Measurements from ENCODE around the gene CAMK2A.
"Not testable (repeated sequence)": the region's sequence is repeated elsewhere in the genome, so short reads cannot be mapped to it uniquely, and the experiment has no call there.

The CAMK2A gene

DNA sequence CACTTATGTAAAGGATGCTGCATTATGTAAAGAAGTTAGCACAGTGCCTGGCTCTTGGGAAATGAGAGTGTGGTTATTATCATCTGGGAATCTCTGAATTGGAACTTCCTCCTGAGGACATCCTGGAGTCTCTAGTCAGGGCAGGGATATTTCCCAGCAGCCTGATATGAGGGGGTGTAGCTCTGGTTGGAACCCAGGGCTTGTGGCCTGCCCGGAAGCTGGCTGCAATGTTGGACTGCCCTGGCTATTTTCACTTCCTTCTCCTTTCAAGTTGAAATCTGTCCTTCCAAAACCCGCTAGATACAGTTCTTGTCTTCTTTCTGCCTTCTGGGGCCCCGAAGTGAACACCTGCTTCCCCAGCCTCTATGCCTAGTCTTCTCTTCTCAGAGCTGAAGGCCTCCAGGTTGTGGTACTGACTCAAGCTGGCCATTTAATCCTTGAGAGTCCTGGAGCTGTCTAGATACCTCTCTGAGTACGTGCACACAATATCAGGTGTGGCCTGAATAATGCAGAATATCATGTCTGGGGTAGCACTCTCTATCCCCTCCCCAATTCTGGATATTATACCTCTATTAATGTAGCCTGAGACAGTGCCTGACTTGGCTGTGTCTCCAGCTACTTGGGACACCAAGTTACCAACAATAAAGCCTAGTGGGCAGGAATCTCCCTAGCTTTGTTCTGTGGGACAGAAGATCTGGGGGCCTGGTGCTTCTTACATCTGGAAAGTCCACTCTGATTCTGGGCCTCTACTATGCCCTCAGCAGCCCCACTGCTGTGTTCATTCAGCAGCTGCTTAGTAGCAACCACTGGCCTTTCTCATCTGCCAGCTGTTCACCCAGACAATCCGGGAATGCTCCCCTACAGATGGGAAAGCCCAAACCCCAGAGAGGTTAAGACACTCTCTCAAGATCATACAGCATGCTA lies 54.7 kb downstream of the CAMK2A start:
- Histone ChIP-seq H3K27ac (ENCODE audit: low read depth, low read length) (no peak overlapping the region), H3K9ac (ENCODE audit: low read length) (no peak overlapping the region), H4K20me1 (ENCODE audit: low read depth, low read length) (no peaks in the 10 kb centered on the region), H3K4me2 (ENCODE audit: low read depth, low read length, poor library complexity, severe bottlenecking) (no peak overlapping the region), H3K36me3 (ENCODE audit: low read length) (no peaks in the 10 kb centered on the region), H3F3A (ENCODE audit: insufficient read depth) (no peaks in the 10 kb centered on the region), H3K4me3 (ENCODE audit: insufficient read depth, low read length, poor library complexity, severe bottlenecking) (no peak overlapping the region), H3K9me2 (replicated peaks; ENCODE audit: insufficient read depth, low read length) (no peaks in the 10 kb centered on the region), H3K27me3 (ENCODE audit: low read length) (no peaks in the 10 kb centered on the region), H3K79me2 (ENCODE audit: insufficient read depth, low read length) (no peaks in the 10 kb centered on the region), H2AFZ (ENCODE audit: low read depth, low read length, severe bottlenecking) (no peak overlapping the region), H3K9me3 (ENCODE audit: insufficient read depth, low read length) (no peaks in the 10 kb centered on the region)
- TF ChIP-seq EZH2phosphoT487 (conservative IDR thresholded peaks at IDR 0.05; ENCODE audit: low read length) = no peak
- TF ChIP-seq, protein P1, sequence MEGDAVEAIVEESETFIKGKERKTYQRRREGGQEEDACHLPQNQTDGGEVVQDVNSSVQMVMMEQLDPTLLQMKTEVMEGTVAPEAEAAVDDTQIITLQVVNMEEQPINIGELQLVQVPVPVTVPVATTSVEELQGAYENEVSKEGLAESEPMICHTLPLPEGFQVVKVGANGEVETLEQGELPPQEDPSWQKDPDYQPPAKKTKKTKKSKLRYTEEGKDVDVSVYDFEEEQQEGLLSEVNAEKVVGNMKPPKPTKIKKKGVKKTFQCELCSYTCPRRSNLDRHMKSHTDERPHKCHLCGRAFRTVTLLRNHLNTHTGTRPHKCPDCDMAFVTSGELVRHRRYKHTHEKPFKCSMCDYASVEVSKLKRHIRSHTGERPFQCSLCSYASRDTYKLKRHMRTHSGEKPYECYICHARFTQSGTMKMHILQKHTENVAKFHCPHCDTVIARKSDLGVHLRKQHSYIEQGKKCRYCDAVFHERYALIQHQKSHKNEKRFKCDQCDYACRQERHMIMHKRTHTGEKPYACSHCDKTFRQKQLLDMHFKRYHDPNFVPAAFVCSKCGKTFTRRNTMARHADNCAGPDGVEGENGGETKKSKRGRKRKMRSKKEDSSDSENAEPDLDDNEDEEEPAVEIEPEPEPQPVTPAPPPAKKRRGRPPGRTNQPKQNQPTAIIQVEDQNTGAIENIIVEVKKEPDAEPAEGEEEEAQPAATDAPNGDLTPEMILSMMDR (IDR thresholded peaks at IDR 0.05; ENCODE audit: insufficient read depth, low read length, poor library complexity, severe bottlenecking) = no peak

DNA sequence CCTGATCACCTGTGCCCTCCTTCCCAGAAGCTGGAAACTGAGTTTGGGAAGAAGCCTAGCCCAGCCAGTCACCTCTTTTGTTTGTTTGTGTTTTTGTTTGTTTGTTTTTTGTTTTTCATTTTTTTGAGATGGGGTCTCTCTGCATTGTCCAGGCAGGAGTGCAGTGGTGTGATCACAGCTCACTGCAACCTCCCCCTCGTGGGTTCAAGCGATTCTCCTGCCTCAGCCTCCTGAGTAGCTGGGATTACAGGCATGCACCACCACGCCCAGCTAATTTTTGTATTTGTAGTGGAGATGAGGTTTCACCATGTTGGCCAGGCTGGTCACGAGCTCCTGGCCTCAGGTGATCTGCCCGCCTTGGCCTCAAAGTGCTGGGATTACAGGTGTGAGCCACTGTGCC lies 55.9 kb downstream of the CAMK2A start:
- not testable (repeated sequence) for H2AFZ ChIP-seq (ENCODE audit: low read depth, low read length, severe bottlenecking)

DNA sequence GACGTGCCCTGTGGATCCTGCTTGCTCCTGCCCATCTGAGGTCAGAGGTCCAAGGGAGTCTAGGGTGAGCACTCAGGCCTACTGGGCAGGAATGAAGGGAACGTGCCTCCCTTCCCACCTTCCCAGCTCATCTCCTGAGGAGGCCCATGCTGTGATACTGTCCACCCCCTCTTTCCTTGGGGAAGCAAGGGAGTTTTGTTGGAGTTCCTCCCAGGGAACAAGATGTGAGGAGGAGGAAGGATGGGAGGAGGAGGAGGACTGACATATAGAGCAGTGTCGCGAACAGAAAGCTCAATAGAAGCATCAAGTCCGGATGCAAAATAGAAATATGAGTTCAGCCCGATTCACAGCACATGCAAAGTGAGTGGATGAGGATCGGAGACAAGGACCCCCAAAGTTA lies 58.7 kb downstream of the CAMK2A start:
- Histone ChIP-seq H3K9me3 (ENCODE audit: insufficient read depth, low read length) (no peaks in the 10 kb centered on the region), H3K27me3 (ENCODE audit: low read length) (no peaks in the 10 kb centered on the region), H3K4me3 (ENCODE audit: insufficient read depth, low read length, poor library complexity, severe bottlenecking) (no peak overlapping the region), H3F3A (ENCODE audit: insufficient read depth) (no peaks in the 10 kb centered on the region), H3K36me3 (ENCODE audit: low read length) (no peaks in the 10 kb centered on the region), H3K9ac (ENCODE audit: low read length) (no peak overlapping the region), H3K4me2 (ENCODE audit: low read depth, low read length, poor library complexity, severe bottlenecking) (no peak overlapping the region), H3K9me2 (replicated peaks; ENCODE audit: insufficient read depth, low read length) (no peaks in the 10 kb centered on the region), H2AFZ (ENCODE audit: low read depth, low read length, severe bottlenecking) (no peak overlapping the region), H3K27ac (ENCODE audit: low read depth, low read length) (no peak overlapping the region), H4K20me1 (ENCODE audit: low read depth, low read length) (no peaks in the 10 kb centered on the region), H3K79me2 (ENCODE audit: insufficient read depth, low read length) (no peaks in the 10 kb centered on the region)
- TF ChIP-seq, protein P1 (IDR thresholded peaks at IDR 0.05; ENCODE audit: insufficient read depth, low read length, poor library complexity, severe bottlenecking) = no peak
- TF ChIP-seq EZH2phosphoT487 (conservative IDR thresholded peaks at IDR 0.05; ENCODE audit: low read length) = no peak

More for the DNA sequence above, 55.9 kb downstream of the CAMK2A start:
- H3K79me2 ChIP-seq (ENCODE audit: insufficient read depth, low read length); H4K20me1 ChIP-seq (ENCODE audit: low read depth, low read length); H3K4me2 ChIP-seq (ENCODE audit: low read depth, low read length, poor library complexity, severe bottlenecking); H3K4me3 ChIP-seq (ENCODE audit: insufficient read depth, low read length, poor library complexity, severe bottlenecking); H3K9me2 ChIP-seq (replicated peaks; ENCODE audit: insufficient read depth, low read length); H3K27me3 ChIP-seq (ENCODE audit: low read length); H3K9me3 ChIP-seq (ENCODE audit: insufficient read depth, low read length); H3K27ac ChIP-seq (ENCODE audit: low read depth, low read length); H3K9ac ChIP-seq (ENCODE audit: low read length); H3F3A ChIP-seq (ENCODE audit: insufficient read depth); H3K36me3 ChIP-seq (ENCODE audit: low read length): not testable (repeated sequence)

DNA sequence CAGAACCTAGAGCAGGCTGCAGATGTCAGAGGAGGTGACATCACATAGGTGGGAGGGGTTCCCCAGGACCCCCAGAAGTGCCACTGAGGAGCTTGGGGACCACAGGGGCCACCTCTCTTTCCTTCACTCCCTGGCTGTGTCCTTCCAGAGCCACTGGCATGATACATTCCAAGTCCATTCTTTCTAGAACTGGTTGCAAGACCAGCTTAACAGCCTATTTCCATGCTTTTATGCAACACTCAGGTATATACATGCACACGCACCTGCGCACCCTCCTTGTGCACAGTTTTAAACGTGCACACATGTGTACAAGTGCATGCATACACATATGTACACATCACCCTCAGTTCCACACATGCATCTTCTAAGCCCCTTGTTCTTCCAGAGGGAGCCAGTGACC lies 60.0 kb downstream of the CAMK2A start:
- Histone ChIP-seq H3K27me3 (ENCODE audit: low read length) (no peaks in the 10 kb centered on the region), H3K79me2 (ENCODE audit: insufficient read depth, low read length) (no peaks in the 10 kb centered on the region), H2AFZ (ENCODE audit: low read depth, low read length, severe bottlenecking) (no peak overlapping the region)

More for the DNA sequence above, 60.0 kb downstream of the CAMK2A start:
- Histone ChIP-seq H3K9me2 (replicated peaks; ENCODE audit: insufficient read depth, low read length) (no peaks in the 10 kb centered on the region), H3K36me3 (ENCODE audit: low read length) (no peaks in the 10 kb centered on the region), H4K20me1 (ENCODE audit: low read depth, low read length) (no peaks in the 10 kb centered on the region), H3K4me2 (ENCODE audit: low read depth, low read length, poor library complexity, severe bottlenecking) (no peak overlapping the region), H3K4me3 (ENCODE audit: insufficient read depth, low read length, poor library complexity, severe bottlenecking) (no peak overlapping the region), H3K9ac (ENCODE audit: low read length) (no peak overlapping the region), H3K9me3 (ENCODE audit: insufficient read depth, low read length) (no peaks in the 10 kb centered on the region), H3K27ac (ENCODE audit: low read depth, low read length) (no peak overlapping the region), H3F3A (ENCODE audit: insufficient read depth) (no peaks in the 10 kb centered on the region)
- no peak for TF ChIP-seq EZH2phosphoT487 (conservative IDR thresholded peaks at IDR 0.05; ENCODE audit: low read length)
- TF ChIP-seq, protein P1 (IDR thresholded peaks at IDR 0.05; ENCODE audit: insufficient read depth, low read length, poor library complexity, severe bottlenecking) = no peak
